Fibroblast of lung (primary cell): ENCODE results near the gene CDH4. TPM values are rescaled to one million over a fixed set of nuclear protein-coding genes. Genes with fewer than 3 reads are reported as not detected.

Source experiments
- DNase-seq, 2 donors: peaks; one replicate each; pipeline versions ENCODE4 v3.0.0 to v3.0.0-alpha.2; 2010; ENCODE audit warnings: low read depth in 2 of 2
- H2AFZ ChIP-seq: 2 replicates; pipeline ENCODE4 v1.5.1; 2012; ENCODE audit warnings: low read length, control low read depth, inconsistent platforms
- H3K27ac ChIP-seq: 2 replicates; pipeline ENCODE4 v1.5.1; 2011; ENCODE audit warnings: low read length, control low read depth; ENCODE audit not compliant: insufficient read depth
- H3K27me3 ChIP-seq: 2 replicates; pipeline ENCODE4 v1.5.1; 2011; ENCODE audit warnings: mild to moderate bottlenecking, low read length; ENCODE audit not compliant: control insufficient read depth, insufficient read depth
- H3K36me3 ChIP-seq: 2 replicates; pipeline ENCODE4 v1.5.1; 2011; ENCODE audit warnings: low read length; ENCODE audit not compliant: control insufficient read depth, insufficient read depth
- H3K4me1 ChIP-seq: 2 replicates; pipeline ENCODE4 v1.5.1; 2011; ENCODE audit warnings: low read length; ENCODE audit not compliant: control insufficient read depth, insufficient read depth; ENCODE audit errors: extremely low read depth
- H3K4me2 ChIP-seq: 2 replicates; pipeline ENCODE4 v1.5.1; 2011; ENCODE audit warnings: low read length, control low read depth; ENCODE audit not compliant: insufficient read depth; ENCODE audit errors: extremely low read depth
- H3K4me3 ChIP-seq, 4 experiments: fragments of 200-600 bp in 1 of 4; sonication (generic) in 1 of 4; replicated peaks in 1 of 4; 2 replicates each; pipeline ENCODE4 v1.5.1; 2011 to 2016; ENCODE audit warnings: low read length in 4 of 4, low read depth in 3 of 4, mild to moderate bottlenecking in 3 of 4, control low read depth in 2 of 4, inconsistent platforms in 1 of 4, mixed read lengths in 1 of 4; ENCODE audit not compliant: insufficient read depth in 1 of 4; ENCODE audit errors: control extremely low read depth in 1 of 4
- H3K79me2 ChIP-seq: 2 replicates; pipeline ENCODE4 v1.5.1; 2012; ENCODE audit warnings: mild to moderate bottlenecking, low read length, inconsistent platforms; ENCODE audit not compliant: control insufficient read depth, insufficient read depth
- H3K9ac ChIP-seq: 2 replicates; pipeline ENCODE4 v1.5.1; 2011; ENCODE audit warnings: mild to moderate bottlenecking, low read length, control low read depth; ENCODE audit not compliant: insufficient read depth
- H3K9me3 ChIP-seq: 2 replicates; pipeline ENCODE4 v1.5.1; 2012; ENCODE audit warnings: low read depth, low read length; ENCODE audit not compliant: control insufficient read depth, insufficient read depth
- H4K20me1 ChIP-seq: 2 replicates; pipeline ENCODE4 v1.5.1; 2011; ENCODE audit warnings: low read length; ENCODE audit not compliant: control insufficient read depth, insufficient read depth; ENCODE audit errors: extremely low read depth
- CTCF ChIP-seq, 2 donors: IDR thresholded peaks in 1 of 2; conservative IDR thresholded peaks in 1 of 2; 1 replicate in 1 of 2; 2 replicates in 1 of 2; pipeline ENCODE4 v1.5.1; 2011 to 2012; ENCODE audit warnings: low read length in 2 of 2, control low read depth in 1 of 2, inconsistent platforms in 1 of 2, low read depth in 1 of 2, mild to moderate bottlenecking in 1 of 2
- EZH2 ChIP-seq: IDR thresholded peaks from 2 replicates; pipeline ENCODE4 v1.5.1; 2012; ENCODE audit warnings: low read length, control low read depth, mild to moderate bottlenecking; ENCODE audit errors: missing control alignments
- polyA plus RNA-seq, 2 donors: library from polyadenylated mRNA; depleted of rRNA in 1 of 2; stranded (reverse) in 1 of 2; unstranded in 1 of 2; fragments of >200 nt; gene quantifications; 2 replicates each; pipeline ENCODE4 v1.2.1, GENCODE V29; 2011 to 2012; ENCODE audit warnings: missing spikeins in 1 of 2
- total RNA-seq: library from RNA; depleted of rRNA; stranded (reverse); fragments of >200 nt; gene quantifications from 2 replicates; pipeline ENCODE4 v1.2.1, GENCODE V29; 2014

CDH4 gene
- total and polyA plus RNA-seq, 2 donors (not counting 1 experiment from before 2014, with no cell fraction given): 4.8 to 6.8 TPM

GRCh38 chr20:61483336-61484067 is 231.4 kb downstream of the CDH4 start:
- H3K4me1 ChIP-seq: no peaks in the 10 kb centered on the region
- H3K79me2 ChIP-seq: no peaks in the 10 kb centered on the region
- H3K4me3 ChIP-seq: no peak overlapping the region
- TF ChIP-seq EZH2 (no peak), CTCF (conservative IDR thresholded peaks at IDR 0.05 in 1 of 2, IDR thresholded peaks at IDR 0.05 in 1 of 2; ENCODE audit: low read depth in 1 of 2, low read length in 2 of 2) (no peak)
- no peak overlapping the region for H3K4me2 ChIP-seq
- H3K36me3 ChIP-seq: no peaks in the 10 kb centered on the region
- DNase-seq: no peak
- no peaks in the 10 kb centered on the region for H3K27me3 ChIP-seq
- no peaks in the 10 kb centered on the region for H3K9me3 ChIP-seq
- no peak overlapping the region for H3K9ac ChIP-seq
- no peaks in the 10 kb centered on the region for H4K20me1 ChIP-seq
- H2AFZ ChIP-seq: no peak overlapping the region
- H3K27ac ChIP-seq: no peak overlapping the region

- TF ChIP-seq EZH2: no peak
- TF ChIP-seq CTCF (conservative IDR thresholded peaks at IDR 0.05 in 1 of 2, IDR thresholded peaks at IDR 0.05 in 1 of 2; ENCODE audit: low read depth in 1 of 2, low read length in 2 of 2): no peak
- H3K79me2 ChIP-seq: no peaks in the 10 kb centered on the region
Observed at GRCh38 chr20:61486198-61486597, 234.1 kb downstream of the CDH4 start.

GRCh38 chr20:61487346-61487996 is 235.4 kb downstream of the CDH4 start:
- Histone ChIP-seq H2AFZ (no peak overlapping the region), H3K27me3 (no peaks in the 10 kb centered on the region), H3K79me2 (no peaks in the 10 kb centered on the region), H3K27ac (no peak overlapping the region), H3K9ac (no peak overlapping the region), H4K20me1 (no peaks in the 10 kb centered on the region), H3K4me2 (no peak overlapping the region), H3K9me3 (no peaks in the 10 kb centered on the region), H3K36me3 (no peaks in the 10 kb centered on the region), H3K4me1 (no peaks in the 10 kb centered on the region), H3K4me3 (no peak overlapping the region)
- peak; percentile 39 for DNase-seq
- TF ChIP-seq EZH2: no peak
- no peak for TF ChIP-seq CTCF (conservative IDR thresholded peaks at IDR 0.05 in 1 of 2, IDR thresholded peaks at IDR 0.05 in 1 of 2; ENCODE audit: low read depth in 1 of 2, low read length in 2 of 2)

More at GRCh38 chr20:61486198-61486597, 234.1 kb downstream of the CDH4 start:
- H3K9ac ChIP-seq: no peak overlapping the region
- no peak overlapping the region for H2AFZ ChIP-seq
- H4K20me1 ChIP-seq: no peaks in the 10 kb centered on the region
- no peak for DNase-seq
- H3K36me3 ChIP-seq: no peaks in the 10 kb centered on the region
- no peaks in the 10 kb centered on the region for H3K27me3 ChIP-seq
- no peak overlapping the region for H3K4me2 ChIP-seq
- H3K4me1 ChIP-seq: no peaks in the 10 kb centered on the region
- H3K9me3 ChIP-seq: no peaks in the 10 kb centered on the region
- H3K4me3 ChIP-seq: no peak overlapping the region
- no peak overlapping the region for H3K27ac ChIP-seq
